Activated CD4-positive, alpha-beta T cell treated with anti-CD3 and anti-CD28 coated beads for 36 hours (primary cell): ENCODE data around the gene B4GALT5. TPM values are rescaled to one million over a fixed set of nuclear protein-coding genes. Genes with fewer than 3 reads are reported as not detected.

Experiments
- ATAC-seq: fragments of 200-7000 bp; cut with Tn5 transposase; one replicate; pipeline ENCODE4 v1.10.0; 2021; ENCODE audit warnings: mild to moderate bottlenecking, moderate library complexity
- CTCF ChIA-PET: fragments of 350-600 bp; sonication (Branson Sonifier 250); formaldehyde crosslinking; loops from one replicate; lab custom pipeline; 2021; ENCODE audit warnings: antibody characterized with exemption; lab: Charles Lee
- POLR2A ChIA-PET: fragments of 350-600 bp; sonication (Branson Sonifier 250); formaldehyde crosslinking; loops from one replicate; lab custom pipeline; 2021; ENCODE audit warnings: antibody characterized with exemption, inconsistent platforms; lab: Charles Lee
- DNase-seq: peaks from one replicate; pipeline ENCODE4 v3.0.0-alpha.2; 2020
- H3K27ac Mint-ChIP-seq: one replicate; pipeline ENCODE4 v1.8.0; 2021; ENCODE audit warnings: mixed read lengths
- H3K27me3 Mint-ChIP-seq: one replicate; pipeline ENCODE4 v1.8.0; 2021; ENCODE audit warnings: mixed read lengths
- H3K36me3 Mint-ChIP-seq: one replicate; pipeline ENCODE4 v1.8.0; 2021; ENCODE audit warnings: low read depth, mixed read lengths
- H3K4me1 Mint-ChIP-seq: one replicate; pipeline ENCODE4 v1.8.0; 2021; ENCODE audit warnings: mixed read lengths
- H3K4me3 Mint-ChIP-seq: one replicate; pipeline ENCODE4 v1.8.0; 2021; ENCODE audit warnings: mild to moderate bottlenecking, moderate library complexity, mixed read lengths
- H3K9me3 Mint-ChIP-seq: one replicate; pipeline ENCODE4 v1.8.0; 2021; ENCODE audit warnings: low read depth, mixed read lengths
- intact Hi-C, 2 experiments: fragments of 100-400 bp; cut with DNase I in 1 of 2; cut with micrococcal nuclease in 1 of 2; formaldehyde crosslinking; loops; one replicate each; pipeline versions ENCODE4 v1.14.2 to v1.15.1; 2022 to 2024; cut with DNase I, micrococcal nuclease
- total RNA-seq, 2 experiments: library from RNA; stranded (reverse); gene quantifications; one replicate each; pipeline ENCODE4 v1.2.3, GENCODE V29; 2021

Gene B4GALT5
- total RNA-seq, 2 experiments from 2014 or later, result 18.6 to 19.6 TPM

DNA sequence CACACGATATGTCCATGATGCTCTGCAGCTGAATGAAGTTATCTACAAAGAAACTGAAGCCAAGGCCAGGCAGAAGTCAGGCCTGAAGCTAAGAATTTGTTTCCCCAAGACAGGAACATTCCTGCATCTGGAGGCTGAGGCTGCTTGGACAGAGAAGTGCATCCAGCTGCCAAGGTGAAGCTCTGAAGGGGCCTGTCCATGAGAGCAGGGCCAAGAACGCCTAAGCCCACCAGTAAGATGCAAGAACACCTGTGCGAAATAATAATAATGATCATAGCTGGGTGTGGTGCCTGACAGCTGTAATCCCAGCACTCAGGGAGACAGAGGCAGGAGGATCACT, 37.7 kb upstream of the B4GALT5 start:
- H3K27ac Mint-ChIP-seq, result no peak overlapping the region
- no peaks in the 10 kb centered on the region for H3K36me3 Mint-ChIP-seq
- H3K9me3 Mint-ChIP-seq, result no peaks in the 10 kb centered on the region
- CTCF ChIA-PET, result no interaction called here
- ATAC-seq, result no peak
- intact Hi-C loops, result no loop called here
- no peak overlapping the region for H3K4me3 Mint-ChIP-seq
- DNase-seq, result no peak
- peaks cover 4% of the 10 kb centered on the region for H3K4me1 Mint-ChIP-seq
- POLR2A ChIA-PET, result interaction anchor here (0.6 kb wide), 1 partner anchor 24 kb away, joined by 3 read pairs; no protein-coding TSS in a partner anchor
- H3K27me3 Mint-ChIP-seq, result peaks cover 29% of the 10 kb centered on the region

DNA sequence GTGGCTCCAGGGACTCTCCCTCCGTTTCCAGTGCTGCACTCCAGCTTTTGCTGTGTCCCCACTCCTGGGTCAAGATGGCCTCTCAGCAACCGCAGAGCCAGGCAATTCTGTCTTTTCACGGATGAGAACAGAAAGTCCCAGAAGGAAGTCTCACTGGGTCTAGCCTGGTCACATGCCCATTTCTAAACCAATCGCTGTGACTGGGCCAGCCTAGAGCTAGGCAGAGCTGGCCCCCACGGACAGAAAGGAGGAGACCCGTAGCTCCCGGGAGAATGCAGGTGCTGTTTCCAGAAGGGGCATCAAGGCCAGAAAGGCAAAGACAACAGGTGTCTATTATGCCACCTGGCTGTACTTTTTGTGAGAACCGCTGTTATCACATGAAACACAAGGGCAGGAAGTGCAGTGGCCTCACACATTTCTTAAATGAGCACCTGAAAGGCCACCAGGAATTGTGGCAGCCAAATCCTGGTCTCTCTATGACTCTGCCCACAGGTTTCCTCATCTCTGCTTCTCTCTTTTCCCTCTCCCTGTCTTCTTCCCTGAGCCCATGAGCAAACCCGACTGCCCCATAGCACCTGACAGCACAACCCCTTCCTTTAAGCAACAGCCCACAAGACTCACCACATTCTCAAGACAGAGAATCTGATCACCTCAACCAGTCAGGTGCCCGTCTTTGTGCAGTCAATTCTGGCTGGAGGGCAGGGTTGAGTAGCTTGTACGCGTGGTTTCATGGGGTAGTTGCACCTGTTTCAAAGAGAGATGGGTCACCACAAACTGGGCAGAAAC, 37.1 kb upstream of the B4GALT5 start:
- ChIA-PET CTCF (interaction anchor here (1.2 kb wide), 1 partner anchor 136 kb away, joined by 3 read pairs; no protein-coding TSS in a partner anchor), POLR2A (no interaction called here)
- H3K27me3 Mint-ChIP-seq, result peaks cover 26% of the 10 kb centered on the region
- peaks cover 4% of the 10 kb centered on the region for H3K4me1 Mint-ChIP-seq
- no peak overlapping the region for H3K4me3 Mint-ChIP-seq
- no peak overlapping the region for H3K27ac Mint-ChIP-seq
- H3K36me3 Mint-ChIP-seq, result no peaks in the 10 kb centered on the region
- no peaks in the 10 kb centered on the region for H3K9me3 Mint-ChIP-seq
- intact Hi-C loops, result no loop called here
- DNase-seq, result peak; percentile 18
- ATAC-seq, result peak; percentile 30

- intact Hi-C loops, result no loop called here
- no peak for DNase-seq
- ChIA-PET CTCF (interaction anchor here (1.2 kb wide), 1 partner anchor 137 kb away, joined by 3 read pairs; no protein-coding TSS in a partner anchor), POLR2A (no interaction called here)
- Mint-ChIP-seq H3K36me3 (no peaks in the 10 kb centered on the region), H3K27ac (no peak overlapping the region), H3K9me3 (no peaks in the 10 kb centered on the region), H3K4me3 (no peak overlapping the region), H3K27me3 (peaks cover 27% of the 10 kb centered on the region), H3K4me1 (peaks cover 4% of the 10 kb centered on the region)
- ATAC-seq, result no peak
Observed at GRCh38 chr20:49749625-49750024, 35.9 kb upstream of the B4GALT5 start.

DNA sequence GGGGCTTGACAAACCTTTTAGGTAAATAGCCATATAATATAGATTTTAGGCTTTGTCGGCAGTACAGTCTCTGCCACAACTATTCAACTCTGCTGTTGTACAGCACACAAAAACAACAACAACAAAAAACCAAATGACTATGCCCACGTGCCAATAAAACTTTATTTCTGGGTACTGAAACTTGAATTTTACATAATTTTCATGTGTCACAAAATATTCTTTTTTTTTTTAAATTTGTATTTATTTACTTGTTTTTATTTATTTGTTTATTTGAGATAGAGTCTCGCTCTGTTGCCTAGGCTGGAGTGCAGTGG, 34.8 kb upstream of the B4GALT5 start:
- ChIA-PET CTCF (no interaction called here), POLR2A (no interaction called here)
- no peak for DNase-seq
- Mint-ChIP-seq H3K36me3 (no peaks in the 10 kb centered on the region), H3K4me1 (peaks cover 4% of the 10 kb centered on the region), H3K9me3 (no peaks in the 10 kb centered on the region), H3K27me3 (peaks cover 20% of the 10 kb centered on the region), H3K4me3 (no peak overlapping the region), H3K27ac (no peak overlapping the region)
- ATAC-seq, result no peak
- intact Hi-C loops, result no loop called here

DNA sequence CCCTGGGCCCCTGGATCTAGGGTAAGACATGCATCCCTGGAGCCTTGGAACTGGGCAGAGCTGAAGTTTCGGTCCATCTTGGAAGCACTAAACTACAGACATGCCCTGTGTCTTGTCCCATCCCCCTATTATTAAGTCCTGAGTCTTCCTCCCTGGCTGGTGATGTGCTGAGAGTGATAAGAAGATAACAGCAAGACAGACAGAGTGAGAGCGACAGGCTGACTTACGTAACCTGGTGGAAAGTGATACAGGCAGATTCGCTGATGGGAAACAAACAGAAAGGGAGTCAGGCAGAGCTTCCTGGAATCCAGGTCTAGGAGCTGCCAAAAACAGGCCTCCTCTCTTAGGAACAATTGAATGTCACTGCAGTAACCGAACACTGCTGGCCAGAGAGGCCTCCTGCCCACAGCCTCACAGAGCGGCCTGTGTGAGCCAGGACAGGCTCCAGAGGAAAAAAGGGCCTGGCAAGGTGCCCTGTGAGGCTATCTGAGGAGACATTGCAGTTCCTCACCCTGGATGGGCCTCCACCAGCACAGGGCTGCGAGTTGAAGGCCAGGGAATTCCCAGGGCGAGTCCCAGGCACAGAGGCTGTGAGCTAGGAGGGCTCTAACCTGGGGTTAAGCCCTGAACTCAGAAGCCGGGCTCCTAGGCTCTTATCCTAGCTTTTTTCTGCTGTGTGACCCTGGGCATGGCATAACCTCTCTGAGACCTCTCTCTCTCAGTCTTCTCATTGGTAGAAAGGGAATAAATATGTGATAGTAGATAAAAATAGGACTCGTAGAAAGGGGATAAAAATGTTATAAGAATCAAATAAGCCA, 34.2 kb upstream of the B4GALT5 start:
- intact Hi-C loops, result no loop called here
- no peak for DNase-seq
- POLR2A ChIA-PET, result no interaction called here
- H3K36me3 Mint-ChIP-seq, result no peaks in the 10 kb centered on the region
- H3K4me3 Mint-ChIP-seq, result no peak overlapping the region
- H3K4me1 Mint-ChIP-seq, result peaks cover 4% of the 10 kb centered on the region
- no peak for ATAC-seq
- H3K9me3 Mint-ChIP-seq, result no peaks in the 10 kb centered on the region
- CTCF ChIA-PET, result interaction anchor here (0.6 to 1.0 kb wide), 2 partner anchors 14 to 169 kb away, joined by 3 to 4 read pairs; no protein-coding TSS in a partner anchor
- no peak overlapping the region for H3K27ac Mint-ChIP-seq
- H3K27me3 Mint-ChIP-seq, result peaks cover 18% of the 10 kb centered on the region

DNA sequence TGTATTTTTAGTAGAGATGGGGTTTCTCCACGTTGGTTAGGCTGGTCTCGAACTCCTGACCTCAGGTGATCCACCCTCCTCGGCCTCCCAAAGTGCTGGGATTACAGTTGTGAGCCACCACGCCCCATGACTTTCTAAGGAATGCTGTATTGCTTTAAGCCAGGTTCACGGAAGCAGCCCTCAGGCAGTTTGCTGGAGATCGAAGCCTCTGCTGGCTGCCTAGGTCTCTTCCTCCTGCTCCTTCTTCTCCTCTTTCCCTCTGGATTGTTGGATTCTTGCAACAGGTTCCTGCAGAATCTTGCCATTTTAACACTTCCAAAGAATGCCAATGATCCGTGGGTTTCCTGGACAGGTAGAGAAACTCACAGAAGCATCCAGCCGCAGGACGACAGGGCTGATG, 29.3 kb upstream of the B4GALT5 start:
- H3K9me3 Mint-ChIP-seq, result no peaks in the 10 kb centered on the region
- no peaks in the 10 kb centered on the region for H3K4me1 Mint-ChIP-seq
- H3K4me3 Mint-ChIP-seq, result no peak overlapping the region
- no peak for ATAC-seq
- H3K27ac Mint-ChIP-seq, result no peak overlapping the region
- intact Hi-C loops, result no loop called here
- POLR2A ChIA-PET, result no interaction called here
- peaks cover 9% of the 10 kb centered on the region for H3K27me3 Mint-ChIP-seq
- no peaks in the 10 kb centered on the region for H3K36me3 Mint-ChIP-seq
- CTCF ChIA-PET, result no interaction called here
- DNase-seq, result no peak

DNA sequence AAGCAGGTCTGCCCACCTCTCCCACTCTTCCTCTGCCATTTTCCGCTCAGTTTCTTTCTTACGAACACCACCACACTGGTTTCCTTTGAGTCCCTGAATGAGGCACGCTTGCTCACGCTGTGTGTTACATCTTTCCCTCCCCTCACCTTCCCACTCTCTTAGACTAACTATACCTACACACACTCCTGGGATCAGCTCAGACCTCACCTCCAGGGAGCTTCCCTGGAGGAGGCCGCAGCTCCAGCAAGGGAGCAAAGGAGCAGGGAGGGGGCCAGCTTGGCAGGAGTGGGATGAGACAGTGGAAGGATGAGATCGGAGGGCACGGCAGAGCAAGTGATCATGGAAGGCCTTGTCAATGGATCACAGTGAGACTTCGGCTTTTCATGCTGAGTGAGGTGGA, 28.3 kb upstream of the B4GALT5 start:
- DNase-seq (no peak), ATAC-seq (no peak)
- ChIA-PET POLR2A (no interaction called here), CTCF (no interaction called here)
- Mint-ChIP-seq H3K27ac (no peak overlapping the region), H3K27me3 (peaks cover 9% of the 10 kb centered on the region), H3K9me3 (no peaks in the 10 kb centered on the region), H3K4me1 (no peaks in the 10 kb centered on the region), H3K36me3 (no peaks in the 10 kb centered on the region), H3K4me3 (no peak overlapping the region)
- intact Hi-C loops, result no loop called here

DNA sequence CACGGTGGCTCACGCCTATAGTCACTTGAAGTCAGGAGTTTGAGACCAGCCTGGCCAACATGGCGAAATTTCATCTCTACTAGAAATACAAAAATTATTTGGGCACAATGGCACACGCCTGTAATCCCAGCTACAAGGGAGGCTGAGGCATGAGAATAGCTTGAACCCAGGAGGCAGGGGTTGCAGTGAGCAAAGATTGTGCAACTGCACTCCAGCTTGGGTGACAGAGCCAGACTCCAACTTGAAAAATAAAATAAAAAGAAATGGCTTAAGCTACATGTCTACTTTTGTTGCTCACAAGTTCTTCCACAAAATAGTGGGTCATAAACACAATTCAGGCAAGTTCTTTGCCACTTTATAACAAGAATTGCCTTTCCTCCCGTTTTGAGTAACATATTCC, 27.1 kb upstream of the B4GALT5 start:
- H3K27ac Mint-ChIP-seq, result no peak overlapping the region
- ATAC-seq, result no peak
- ChIA-PET CTCF (interaction anchor here (0.5 to 1.5 kb wide), 3 partner anchors 16 to 331 kb away, joined by 3 to 6 read pairs (median 3); no protein-coding TSS in a partner anchor), POLR2A (no interaction called here)
- H3K36me3 Mint-ChIP-seq, result no peaks in the 10 kb centered on the region
- H3K4me3 Mint-ChIP-seq, result no peak overlapping the region
- DNase-seq, result no peak
- no peaks in the 10 kb centered on the region for H3K4me1 Mint-ChIP-seq
- H3K9me3 Mint-ChIP-seq, result no peaks in the 10 kb centered on the region
- intact Hi-C loops, result no loop called here
- H3K27me3 Mint-ChIP-seq, result peaks cover 7% of the 10 kb centered on the region

- ATAC-seq, result no peak
- Mint-ChIP-seq H3K27me3 (peaks cover 7% of the 10 kb centered on the region), H3K27ac (no peak overlapping the region), H3K4me3 (no peak overlapping the region), H3K36me3 (no peaks in the 10 kb centered on the region), H3K4me1 (no peaks in the 10 kb centered on the region), H3K9me3 (no peaks in the 10 kb centered on the region)
- CTCF ChIA-PET, result interaction anchor here (0.7 kb wide), 1 partner anchor 306 kb away, joined by 3 read pairs; no protein-coding TSS in a partner anchor
- DNase-seq, result no peak
- intact Hi-C loops, result no loop called here
- POLR2A ChIA-PET, result no interaction called here
Observed at GRCh38 chr20:49739042-49739441, 25.4 kb upstream of the B4GALT5 start.

DNA sequence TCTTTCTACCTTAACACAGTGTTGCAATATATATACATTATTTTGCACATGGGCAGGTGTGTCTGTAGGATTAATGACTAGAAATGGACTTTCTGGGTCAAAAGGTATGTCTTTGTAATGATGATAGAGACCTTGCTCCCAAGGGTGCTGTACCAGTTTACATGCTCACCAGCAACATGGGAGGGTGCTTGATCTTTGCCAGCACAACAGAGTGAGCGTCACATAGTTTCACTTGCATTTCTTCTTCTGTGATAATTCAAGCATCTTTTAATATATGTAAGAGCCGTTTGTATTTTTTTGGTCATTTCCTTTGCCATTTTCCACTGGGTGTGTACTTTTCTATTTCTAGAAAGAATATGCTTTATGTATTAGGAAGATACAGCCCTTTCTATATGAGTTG, 23.6 kb upstream of the B4GALT5 start:
- CTCF ChIA-PET, result interaction anchor here (0.6 to 0.8 kb wide), 2 partner anchors 106 to 1956 kb away, joined by 3 read pairs; no protein-coding TSS in a partner anchor
- intact Hi-C loops, result no loop called here
- H3K27ac Mint-ChIP-seq, result no peak overlapping the region
- POLR2A ChIA-PET, result no interaction called here
- DNase-seq (no peak), ATAC-seq (no peak)
- H3K4me3 Mint-ChIP-seq, result no peak overlapping the region
- no peaks in the 10 kb centered on the region for H3K4me1 Mint-ChIP-seq
- peaks cover 11% of the 10 kb centered on the region for H3K27me3 Mint-ChIP-seq
- no peaks in the 10 kb centered on the region for H3K36me3 Mint-ChIP-seq
- H3K9me3 Mint-ChIP-seq, result no peaks in the 10 kb centered on the region

DNA sequence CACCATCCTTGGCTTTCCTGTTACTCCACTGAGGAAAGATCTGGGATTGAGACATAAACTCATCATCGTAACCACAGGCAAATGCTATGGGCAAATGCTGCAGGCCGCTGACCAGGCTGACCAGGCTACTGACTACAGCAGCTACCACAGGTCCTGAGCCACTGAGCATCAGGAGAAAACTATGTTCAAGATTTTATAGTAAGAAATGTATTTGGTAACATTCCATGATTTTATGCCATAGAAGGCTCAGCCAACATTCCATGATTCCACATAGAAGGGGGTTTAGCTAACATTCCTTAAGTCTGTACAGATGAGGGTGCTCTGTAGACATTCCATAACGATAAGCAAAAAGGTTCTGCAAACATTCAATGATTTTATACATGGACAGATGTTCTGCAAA, 16.1 kb upstream of the B4GALT5 start:
- Mint-ChIP-seq H3K36me3 (no peaks in the 10 kb centered on the region), H3K27me3 (peaks cover 4% of the 10 kb centered on the region), H3K27ac (no peak overlapping the region), H3K4me1 (peaks cover 5% of the 10 kb centered on the region), H3K4me3 (no peak overlapping the region), H3K9me3 (no peaks in the 10 kb centered on the region)
- ChIA-PET POLR2A (no interaction called here), CTCF (no interaction called here)
- ATAC-seq (no peak), DNase-seq (no peak)
- intact Hi-C loops, result no loop called here
